Neural cell (in vitro differentiated cells): ENCODE results near the gene RARG.

ENCODE experiments used
- EZH2 ChIP-seq: fragments of 200-600, 300-800 bp; shearing (Covaris generic), sonication (generic); IDR thresholded peaks from 2 replicates; pipeline ENCODE4 v1.6.1; 2014; ENCODE audit warnings: antibody characterized with exemption, low read length, borderline replicate concordance, mild to moderate bottlenecking; ENCODE audit not compliant: insufficient read depth, poor library complexity, severe bottlenecking
- POLR2AphosphoS5 ChIP-seq: IDR thresholded peaks from 2 replicates; pipeline ENCODE4 v1.6.1; 2012
- RAD21 ChIP-seq: fragments of 450-650 bp; conservative IDR thresholded peaks from 2 replicates; pipeline ENCODE4 v1.6.1; 2014; ENCODE audit warnings: antibody characterized with exemption, mild to moderate bottlenecking, moderate library complexity
- SMC3 ChIP-seq: fragments of 450-650 bp; conservative IDR thresholded peaks from 2 replicates; pipeline ENCODE4 v1.6.1; 2014; ENCODE audit warnings: antibody characterized with exemption, mild to moderate bottlenecking, moderate library complexity; ENCODE audit not compliant: poor library complexity
- TAF1 ChIP-seq: IDR thresholded peaks from 2 replicates; pipeline ENCODE4 v1.6.1; 2012; ENCODE audit warnings: low read depth
- TF ChIP-seq, protein P1 (sequence below): fragments of 450-650 bp; IDR thresholded peaks from 2 replicates; pipeline ENCODE4 v1.5.1; 2014; ENCODE audit warnings: antibody characterized with exemption, mild to moderate bottlenecking, moderate library complexity; ENCODE audit not compliant: poor library complexity, severe bottlenecking

DNA sequence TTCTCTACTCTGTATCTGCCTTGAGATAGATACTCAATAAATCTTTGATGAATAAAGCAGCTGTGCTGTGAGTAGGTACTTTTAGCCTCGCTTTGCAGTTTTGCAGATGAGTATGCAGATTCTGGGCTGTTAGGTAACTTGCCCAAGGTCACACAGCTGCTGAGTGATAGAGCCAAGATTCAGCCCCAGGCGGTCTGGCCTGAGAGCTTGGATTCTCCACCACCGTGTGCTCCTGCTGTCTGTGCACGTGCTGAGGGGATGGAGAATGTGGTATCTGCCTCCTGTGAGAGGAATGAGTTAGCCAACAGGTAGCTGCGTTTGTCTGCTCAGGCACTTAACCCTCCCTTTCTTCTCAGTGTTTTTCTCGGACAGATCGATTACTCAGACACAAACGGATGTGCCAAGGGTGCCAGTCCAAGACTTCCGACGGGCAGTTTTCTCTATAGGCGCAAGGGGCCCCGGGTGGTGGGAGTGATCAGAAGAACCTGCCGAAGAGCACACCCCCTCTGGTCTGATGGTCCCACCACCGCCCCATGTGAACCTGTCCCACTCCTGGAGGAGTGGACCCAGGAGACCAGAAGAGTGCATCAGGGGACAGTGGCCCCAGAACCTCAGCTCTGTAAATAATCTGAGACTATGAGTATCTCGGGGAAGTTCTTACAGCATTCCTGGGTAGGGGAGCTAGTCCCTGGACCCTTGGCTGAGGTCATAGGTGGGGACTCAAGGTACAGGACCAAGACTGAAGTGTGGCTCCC lies 44.7 kb downstream of the RARG start:
- TF ChIP-seq, protein P1, sequence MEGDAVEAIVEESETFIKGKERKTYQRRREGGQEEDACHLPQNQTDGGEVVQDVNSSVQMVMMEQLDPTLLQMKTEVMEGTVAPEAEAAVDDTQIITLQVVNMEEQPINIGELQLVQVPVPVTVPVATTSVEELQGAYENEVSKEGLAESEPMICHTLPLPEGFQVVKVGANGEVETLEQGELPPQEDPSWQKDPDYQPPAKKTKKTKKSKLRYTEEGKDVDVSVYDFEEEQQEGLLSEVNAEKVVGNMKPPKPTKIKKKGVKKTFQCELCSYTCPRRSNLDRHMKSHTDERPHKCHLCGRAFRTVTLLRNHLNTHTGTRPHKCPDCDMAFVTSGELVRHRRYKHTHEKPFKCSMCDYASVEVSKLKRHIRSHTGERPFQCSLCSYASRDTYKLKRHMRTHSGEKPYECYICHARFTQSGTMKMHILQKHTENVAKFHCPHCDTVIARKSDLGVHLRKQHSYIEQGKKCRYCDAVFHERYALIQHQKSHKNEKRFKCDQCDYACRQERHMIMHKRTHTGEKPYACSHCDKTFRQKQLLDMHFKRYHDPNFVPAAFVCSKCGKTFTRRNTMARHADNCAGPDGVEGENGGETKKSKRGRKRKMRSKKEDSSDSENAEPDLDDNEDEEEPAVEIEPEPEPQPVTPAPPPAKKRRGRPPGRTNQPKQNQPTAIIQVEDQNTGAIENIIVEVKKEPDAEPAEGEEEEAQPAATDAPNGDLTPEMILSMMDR = no peak
- no peak for TF ChIP-seq SMC3
- no peak for TF ChIP-seq EZH2
- TF ChIP-seq POLR2AphosphoS5 = no peak
- no peak for TF ChIP-seq TAF1
- no peak for TF ChIP-seq RAD21
